GM18873 (cell line): ENCODE data around the gene ASGR2.
"Not testable (repeated sequence)": the region's sequence is repeated elsewhere in the genome, so short reads cannot be mapped to it uniquely, and the experiment has no call there.

Source experiments
- ATAC-seq: cut with Tn5 transposase; IDR thresholded peaks from one replicate; pipeline ENCODE4 v1.9.1; 2021; ENCODE audit warnings: mild to moderate bottlenecking, moderate library complexity, moderate number of reproducible peaks; ENCODE audit not compliant: unreplicated experiment, low FRiP score

The ASGR2 gene

DNA sequence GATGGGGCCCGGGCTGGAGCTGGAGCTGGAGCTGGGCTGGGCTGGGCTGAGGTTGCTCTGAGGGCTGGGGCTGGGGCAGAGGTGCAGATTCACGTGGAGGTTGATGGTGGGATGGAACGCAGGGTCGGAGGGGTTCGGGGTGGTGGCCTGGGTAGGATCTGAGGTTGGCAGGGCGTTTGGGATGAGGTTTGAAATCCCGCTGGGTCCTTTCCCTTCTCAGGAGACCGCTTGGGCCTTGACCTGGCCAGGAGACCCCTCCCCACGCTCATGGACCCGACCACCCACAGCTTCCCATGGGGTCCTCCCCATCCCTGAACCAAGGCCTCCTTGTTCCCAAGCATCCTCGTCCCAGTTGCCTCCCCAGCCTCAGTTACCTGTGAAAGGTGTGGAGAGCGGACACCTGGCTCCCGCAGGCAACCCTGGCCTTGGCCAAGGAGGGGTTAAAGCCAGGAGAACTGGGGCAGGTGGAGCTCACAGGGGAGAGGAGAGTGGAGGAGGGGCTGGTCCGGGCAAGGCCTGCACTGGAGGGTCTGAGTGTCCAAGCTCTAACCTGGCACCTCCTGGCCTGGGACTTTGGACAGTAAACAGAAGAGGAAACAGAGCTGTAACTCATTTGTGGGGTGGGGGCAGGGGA lies at the start of gene ASGR2:
Gene ASGR2, minus strand, starts transcription at position 582 of the 634 bp plus-strand sequence. CDS start 582 bp downstream, outside the sequence.
- no peak for ATAC-seq

DNA sequence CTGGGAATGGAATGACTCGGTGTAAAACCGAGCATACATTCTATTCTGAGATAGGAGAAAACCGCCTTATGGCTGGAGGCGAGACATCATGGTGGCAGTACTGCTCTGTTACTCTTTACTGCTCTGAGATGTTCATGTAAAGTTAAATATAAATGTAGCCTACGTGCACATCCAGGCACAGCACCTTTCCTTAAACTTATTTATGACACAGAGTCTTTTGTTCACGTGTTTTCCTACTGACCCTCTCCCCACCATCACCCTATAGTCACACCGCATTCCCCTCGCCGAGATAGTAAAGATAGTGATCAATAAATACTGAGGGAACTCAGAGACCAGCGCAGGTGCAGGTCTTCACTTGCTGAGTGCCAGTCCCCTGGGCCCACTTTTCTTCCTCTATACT lies 44.9 kb upstream of the ASGR2 start:
- not testable (repeated sequence) for ATAC-seq

DNA sequence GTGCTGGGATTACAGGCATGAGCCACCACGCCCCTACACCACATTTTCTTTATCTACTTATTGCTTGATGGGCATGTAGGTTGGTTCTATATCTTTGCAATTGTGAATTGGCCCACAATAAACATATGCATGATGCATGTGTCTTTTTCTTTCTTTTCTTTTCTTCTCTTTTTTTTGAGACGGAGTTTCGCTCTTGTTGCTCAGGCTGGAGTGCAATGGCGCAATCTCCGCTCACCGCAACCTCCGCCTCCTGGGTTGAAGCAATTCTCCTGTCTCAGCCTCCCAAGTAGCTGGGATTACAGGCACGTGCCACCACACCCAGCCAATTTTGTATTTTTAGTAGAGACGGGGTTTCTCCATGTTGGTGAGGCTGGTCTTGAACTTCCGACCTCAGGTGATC lies 43.8 kb upstream of the ASGR2 start:
- ATAC-seq, result not testable (repeated sequence)

DNA sequence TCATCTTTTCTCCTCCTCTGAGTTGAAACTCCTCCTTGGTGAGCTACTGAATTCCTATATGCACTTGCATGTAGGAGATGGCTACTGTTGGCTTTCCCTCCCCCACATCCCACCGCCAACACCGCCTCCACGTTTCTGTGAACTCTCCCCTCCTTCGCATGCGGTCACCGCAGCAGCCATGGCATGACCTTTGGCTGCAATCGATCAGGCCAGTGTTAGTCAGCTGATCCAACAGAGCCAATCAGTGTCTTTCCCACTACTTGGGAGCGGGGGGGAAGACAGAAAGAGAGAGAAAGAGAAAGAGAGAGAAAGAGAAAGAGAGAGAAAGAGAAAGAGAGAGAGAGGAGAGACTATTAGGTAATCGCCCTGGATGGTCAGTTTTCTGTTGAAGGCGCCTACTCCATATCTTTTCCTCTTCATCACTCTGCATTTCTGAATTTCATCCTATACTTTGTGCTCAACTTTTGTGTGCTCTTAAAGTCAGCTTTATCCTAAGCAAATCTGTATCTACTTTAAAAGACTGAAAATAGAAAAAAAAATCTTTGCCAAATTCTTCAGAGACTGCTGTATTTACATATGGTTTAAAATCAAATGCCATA lies 41.8 kb upstream of the ASGR2 start:
- no peak for ATAC-seq

- no peak for ATAC-seq
These were observed 33.1 kb upstream of the ASGR2 start for GRCh38 chr17:7147772-7148171.

- ATAC-seq, result no peak
These were observed 31.5 kb upstream of the ASGR2 start for GRCh38 chr17:7146115-7146514.

GRCh38 chr17:7144213-7144612 lies 29.6 kb upstream of the ASGR2 start:
- ATAC-seq, result no peak

- no peak for ATAC-seq
These were observed 27.2 kb upstream of the ASGR2 start for GRCh38 chr17:7141824-7142223.

DNA sequence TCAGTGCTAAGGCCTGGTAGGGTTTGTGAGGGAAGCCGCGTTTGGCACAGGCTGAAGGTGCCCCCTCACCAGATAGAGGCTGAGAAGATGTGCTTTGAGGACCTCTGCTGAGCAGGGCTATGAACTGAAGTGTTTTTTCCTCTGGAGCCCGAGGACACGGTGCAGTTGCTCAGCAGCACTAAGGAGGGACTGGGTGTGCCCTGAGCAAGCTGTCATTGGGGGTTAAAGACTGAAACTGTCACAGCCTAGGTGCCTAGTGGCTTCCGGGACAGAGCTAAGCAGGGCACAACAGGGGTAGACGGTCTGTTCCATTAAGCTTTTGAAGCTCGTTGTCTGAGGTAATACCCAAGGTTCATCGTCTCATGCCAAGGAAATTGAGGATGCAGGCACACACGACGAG lies 24.8 kb upstream of the ASGR2 start:
- no peak for ATAC-seq

DNA sequence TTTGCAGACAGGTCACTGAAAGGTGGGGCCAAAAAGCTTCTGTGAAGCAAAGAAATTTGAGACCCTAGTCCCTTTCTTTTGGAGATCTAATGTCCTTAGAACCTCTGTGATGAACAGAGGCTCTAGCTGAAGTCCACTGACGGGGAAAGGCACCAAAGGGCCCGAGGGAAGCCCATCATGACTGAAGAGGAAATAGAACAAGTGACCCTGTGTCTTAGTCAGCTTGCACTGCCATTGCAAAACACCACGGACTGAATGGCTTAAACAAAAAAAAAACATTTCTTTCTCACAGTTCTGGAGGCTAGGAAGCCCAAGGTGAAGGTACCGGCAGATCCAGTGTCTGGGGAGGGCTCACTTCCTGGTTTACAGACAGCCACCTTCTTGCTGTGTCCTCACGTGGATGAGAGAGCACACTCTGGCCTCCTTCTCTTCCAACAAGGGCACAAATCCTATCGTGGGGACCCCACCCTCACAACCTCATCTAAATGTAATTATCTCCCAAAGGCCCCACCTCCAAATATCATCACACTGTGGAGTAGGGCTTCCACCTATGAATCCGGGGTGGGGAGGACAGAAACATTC lies 24.3 kb upstream of the ASGR2 start:
- ATAC-seq, result no peak

DNA sequence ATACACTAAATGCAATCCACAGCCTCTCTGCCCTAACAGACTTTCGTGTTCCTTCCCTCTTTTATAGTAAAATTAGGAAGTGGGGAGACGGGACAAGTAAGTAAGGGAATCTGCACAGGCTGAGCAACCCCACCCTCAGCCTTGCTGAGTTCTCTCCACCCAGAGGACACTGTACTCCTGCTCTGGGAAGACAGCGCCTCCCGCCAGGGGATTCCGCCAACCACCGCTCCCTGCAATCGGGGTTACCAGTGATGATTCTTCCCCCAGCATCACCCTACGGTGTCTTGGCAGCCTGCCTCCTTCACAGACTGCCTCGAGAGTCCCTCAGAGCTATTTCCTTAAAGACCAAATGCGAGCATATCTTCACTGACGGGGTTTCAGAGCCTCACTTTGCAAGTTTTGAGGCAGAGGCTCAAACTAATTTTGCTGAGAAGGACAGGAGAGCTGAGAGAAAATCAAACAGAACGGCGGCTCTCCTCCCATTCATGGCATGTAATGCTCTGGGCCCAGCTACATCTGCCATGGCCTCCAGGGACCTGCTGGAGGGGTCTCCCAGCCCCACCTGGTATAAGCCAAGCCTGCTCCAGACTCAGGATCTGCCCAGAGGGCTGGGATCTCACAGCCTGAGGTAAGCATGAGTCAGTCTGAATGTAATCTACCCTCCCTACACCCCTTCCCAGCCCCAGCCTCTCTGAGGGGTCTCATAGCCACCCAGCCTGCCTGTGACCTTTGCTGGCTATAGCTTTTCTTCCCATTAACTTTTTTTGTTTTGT lies 22.7 kb upstream of the ASGR2 start:
- ATAC-seq, result no peak

GRCh38 chr17:7136266-7136877 lies 21.8 kb upstream of the ASGR2 start:
- no peak for ATAC-seq

DNA sequence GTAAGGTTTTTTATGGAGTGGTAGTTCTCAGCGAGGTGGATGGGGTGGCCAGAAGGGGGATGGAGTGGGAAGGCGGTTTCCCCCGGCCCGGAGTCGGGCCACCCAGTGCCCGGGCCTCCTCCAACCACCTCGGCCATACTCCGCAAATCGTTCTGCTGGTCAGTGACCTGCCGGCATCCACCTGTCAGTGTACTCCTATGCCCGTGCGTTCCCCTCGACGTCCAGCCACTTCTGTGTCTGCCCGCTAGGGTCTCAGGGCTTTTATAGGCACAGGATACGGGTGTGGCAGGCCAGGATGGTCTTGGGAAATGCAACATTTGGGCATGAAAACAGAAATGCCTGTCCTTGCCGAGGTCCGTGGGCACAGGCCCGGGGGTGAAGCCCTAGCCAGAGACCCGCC lies 19.3 kb upstream of the ASGR2 start:
- no peak for ATAC-seq

GRCh38 chr17:7133424-7133823 lies 18.8 kb upstream of the ASGR2 start:
- no peak for ATAC-seq

DNA sequence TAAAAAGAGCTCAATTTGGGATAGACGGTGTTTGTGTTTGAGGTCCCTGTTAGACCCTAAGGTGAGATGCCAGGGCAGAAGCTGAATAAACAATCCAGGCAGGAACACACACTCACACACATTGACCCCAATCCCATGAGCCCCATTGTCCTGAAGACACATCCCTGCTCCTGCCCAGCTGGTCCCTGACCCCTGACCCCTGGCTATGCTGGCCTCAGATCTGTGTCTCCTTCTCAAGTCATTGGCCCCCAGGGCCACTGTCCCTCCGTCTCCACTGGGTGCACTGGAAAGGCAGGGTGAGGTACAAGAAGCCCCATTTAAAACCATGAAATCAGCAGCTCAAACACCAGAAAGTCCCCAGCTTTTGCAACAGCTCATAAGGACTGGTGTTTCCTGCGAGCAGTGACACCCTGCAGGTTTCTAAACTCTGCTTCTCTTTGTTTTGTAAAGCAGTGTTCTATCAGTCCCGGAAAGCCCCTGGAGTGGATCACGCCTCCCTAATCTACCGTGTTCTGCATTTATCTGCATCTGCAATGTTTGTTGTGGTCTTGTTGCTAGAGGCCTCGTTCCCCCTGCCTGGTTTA lies 18.0 kb upstream of the ASGR2 start:
- ATAC-seq, result peak; percentile 59

DNA sequence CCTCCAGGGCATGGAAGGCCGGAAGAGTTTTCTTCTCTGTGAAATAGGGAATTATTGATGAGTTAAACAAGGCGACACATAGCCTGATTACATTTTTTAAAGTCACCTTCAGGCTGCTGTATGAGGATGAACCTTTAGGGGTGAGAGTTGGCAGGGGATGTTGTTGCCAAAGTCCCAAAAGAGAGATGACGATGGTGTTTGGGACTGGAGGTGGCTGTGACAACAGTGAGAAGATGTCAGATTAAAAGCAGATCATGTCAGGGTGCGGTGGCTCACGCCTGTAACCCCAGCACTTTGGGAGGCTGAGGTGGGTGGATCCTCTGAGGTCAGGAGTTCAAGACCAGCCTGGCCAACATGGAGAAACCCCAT lies 16.8 kb upstream of the ASGR2 start:
- no peak for ATAC-seq

DNA sequence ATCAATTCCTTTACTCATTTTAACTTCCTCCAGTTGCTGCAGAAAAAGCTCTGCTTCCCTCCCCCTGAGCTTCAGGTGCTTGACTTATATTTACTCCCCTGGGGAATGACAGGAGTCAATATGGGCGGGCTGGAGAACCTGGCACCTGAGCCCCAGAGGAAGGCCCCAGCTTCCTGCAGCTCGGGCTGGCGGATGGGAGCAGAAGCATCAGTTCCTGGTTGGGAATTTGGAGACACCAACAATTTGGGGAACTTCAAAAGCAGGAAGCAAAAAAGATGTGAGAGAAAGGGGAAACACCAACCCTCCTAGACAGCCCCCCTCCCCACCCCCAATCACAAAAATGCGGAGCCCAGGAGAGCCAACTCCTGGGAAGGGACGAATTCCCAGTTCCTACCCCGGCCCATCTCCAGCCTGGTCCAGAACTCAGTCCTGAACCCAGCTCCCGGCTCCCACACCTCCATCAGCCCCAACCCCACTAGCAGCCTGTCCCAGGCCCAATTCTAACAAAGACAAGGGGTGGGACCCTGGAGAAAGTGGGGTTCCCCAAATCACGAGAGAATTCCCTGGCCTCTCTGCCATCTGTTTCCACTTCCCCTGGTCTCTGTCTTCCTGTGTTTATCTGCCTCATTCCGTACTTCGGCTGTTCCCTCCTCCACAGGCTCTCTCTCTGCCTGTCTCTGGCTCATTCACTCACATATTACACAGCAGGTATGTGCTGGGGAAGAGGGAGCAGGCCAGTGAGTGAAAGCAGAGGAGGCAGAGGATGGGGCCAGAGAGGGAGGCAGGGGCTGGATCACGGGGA lies 16.2 kb upstream of the ASGR2 start:
- ATAC-seq, result no peak

GRCh38 chr17:7129311-7129710 lies 14.7 kb upstream of the ASGR2 start:
- ATAC-seq, result no peak

- no peak for ATAC-seq
These were observed 13.5 kb upstream of the ASGR2 start for GRCh38 chr17:7128160-7128559.

DNA sequence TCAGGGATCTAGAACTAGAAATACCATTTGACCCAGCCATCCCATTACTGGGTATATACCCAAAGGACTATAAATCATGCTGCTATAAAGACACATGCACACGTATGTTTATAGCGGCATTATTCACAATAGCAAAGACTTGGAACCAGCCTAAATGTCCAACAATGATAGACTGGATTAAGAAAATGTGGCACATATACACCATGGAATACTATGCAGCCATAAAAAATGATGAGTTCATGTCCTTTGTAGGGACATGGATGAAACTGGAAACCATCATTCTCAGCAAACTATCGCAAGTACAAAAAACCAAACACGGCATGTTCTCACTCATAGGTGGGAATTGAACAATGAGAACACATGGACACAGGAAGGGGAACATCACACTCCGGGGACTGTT lies 12.9 kb upstream of the ASGR2 start:
- ATAC-seq, result not testable (repeated sequence)
